Left lung (tissue), 10 donors: Measurements from ENCODE around the gene NKD2. TPM values are rescaled to one million over a fixed set of nuclear protein-coding genes. Genes with fewer than 3 reads are reported as not detected.

Experiments
- ATAC-seq: fragments of 200-7000 bp; cut with Tn5 transposase; one replicate; pipeline ENCODE4 v1.9.1; 2020; ENCODE audit warnings: moderate library complexity
- DNase-seq, 4 donors: peaks; one replicate each; pipeline ENCODE4 v3.0.0-alpha.2; 2013 to 2020
- H3K27ac ChIP-seq, 2 donors: fragments of 200-600 bp; sonication (generic) in 1 of 2; one replicate each; pipeline versions ENCODE4 v1.5.0 to v1.8.0; 2020 to 2021
- H3K27me3 ChIP-seq, 2 donors: fragments of 200-600 bp; sonication (generic) in 1 of 2; one replicate each; pipeline versions ENCODE4 v1.5.0 to v1.8.0; 2020 to 2021
- H3K36me3 ChIP-seq, 2 donors: fragments of 200-600 bp; sonication (generic) in 1 of 2; one replicate each; pipeline versions ENCODE4 v1.5.0 to v1.8.0; 2020 to 2021
- H3K4me1 ChIP-seq, 2 donors: fragments of 200-600 bp; one replicate each; pipeline ENCODE4 v1.8.0; 2021
- H3K4me3 ChIP-seq, 2 donors: fragments of 200-600 bp; sonication (generic) in 1 of 2; one replicate each; pipeline versions ENCODE4 v1.5.0 to v1.8.0; 2020 to 2021; ENCODE audit warnings: mild to moderate bottlenecking in 1 of 2
- H3K9me3 ChIP-seq, 2 donors: fragments of 200-600 bp; sonication (generic) in 1 of 2; one replicate each; pipeline versions ENCODE4 v1.5.0 to v1.8.0; 2020 to 2021
- CTCF ChIP-seq, 2 donors: fragments of 200-600 bp; sonication (generic) in 1 of 2; IDR thresholded peaks; one replicate each; pipeline versions ENCODE4 v1.5.0 to v1.8.0; 2021; ENCODE audit warnings: antibody characterized with exemption in 2 of 2
- intact Hi-C, 2 donors: fragments of 100-400 bp; cut with DNase I; formaldehyde crosslinking; loops; one replicate each; pipeline versions ENCODE4 v1.11.2 to v1.14.2; 2022
- polyA plus RNA-seq, 6 donors: library from polyadenylated mRNA; unstranded; fragments of 120-200 nt; gene quantifications; one replicate each; pipeline ENCODE4 v1.2.1, GENCODE V29; 2013; ENCODE audit not compliant: insufficient read length in 6 of 6
- total RNA-seq, 2 donors: library from RNA; stranded (reverse); fragmentation: NEBNext Ultra II Directional; extraction: Animal tissue kit (Norgen Biotek cat#: 25700); gene quantifications; one replicate each; pipeline ENCODE4 v1.2.1, GENCODE V29; 2021
- donor health status: DM: no; HTN: yes; CAD: no.
- donor health status: DM: no; HTN: no; CAD: no.

The NKD2 gene
- total and polyA plus RNA-seq, 8 donors: 6.3 to 61.5 (median 10.3) TPM

- Histone ChIP-seq H3K9me3 (no peaks in the 10 kb centered on the region), H3K27me3 (peaks cover 0 to 44% of the 10 kb centered on the region in 2 donors), H3K36me3 (no peaks in the 10 kb centered on the region), H3K4me1 (peaks cover 0 to 11% of the 10 kb centered on the region in 2 donors), H3K27ac (peak overlapping the region; percentile 8 to 33), H3K4me3 (no peak overlapping the region)
- ATAC-seq (peak; percentile 46), DNase-seq (peak in 2 of 4 donors; percentile 80 to 93)
- no peak for TF ChIP-seq CTCF (IDR thresholded peaks at IDR 0.05)
- intact Hi-C loops: no loop called here
Observed at GRCh38 chr5:963673-964531, 44.7 kb upstream of the NKD2 start.

GRCh38 chr5:964821-965220 is 43.8 kb upstream of the NKD2 start:
- intact Hi-C loops: no loop called here
- no peaks in the 10 kb centered on the region for H3K9me3 ChIP-seq
- peaks cover 0 to 48% of the 10 kb centered on the region in 2 donors for H3K27me3 ChIP-seq
- no peaks in the 10 kb centered on the region for H3K36me3 ChIP-seq
- no peak overlapping the region for H3K4me3 ChIP-seq
- TF ChIP-seq CTCF (IDR thresholded peaks at IDR 0.05): no peak
- H3K27ac ChIP-seq: peak overlapping the region in 1 of 2 donors; percentile 13
- peaks cover 0 to 11% of the 10 kb centered on the region in 2 donors for H3K4me1 ChIP-seq
- ATAC-seq (no peak), DNase-seq (no peak)

DNA sequence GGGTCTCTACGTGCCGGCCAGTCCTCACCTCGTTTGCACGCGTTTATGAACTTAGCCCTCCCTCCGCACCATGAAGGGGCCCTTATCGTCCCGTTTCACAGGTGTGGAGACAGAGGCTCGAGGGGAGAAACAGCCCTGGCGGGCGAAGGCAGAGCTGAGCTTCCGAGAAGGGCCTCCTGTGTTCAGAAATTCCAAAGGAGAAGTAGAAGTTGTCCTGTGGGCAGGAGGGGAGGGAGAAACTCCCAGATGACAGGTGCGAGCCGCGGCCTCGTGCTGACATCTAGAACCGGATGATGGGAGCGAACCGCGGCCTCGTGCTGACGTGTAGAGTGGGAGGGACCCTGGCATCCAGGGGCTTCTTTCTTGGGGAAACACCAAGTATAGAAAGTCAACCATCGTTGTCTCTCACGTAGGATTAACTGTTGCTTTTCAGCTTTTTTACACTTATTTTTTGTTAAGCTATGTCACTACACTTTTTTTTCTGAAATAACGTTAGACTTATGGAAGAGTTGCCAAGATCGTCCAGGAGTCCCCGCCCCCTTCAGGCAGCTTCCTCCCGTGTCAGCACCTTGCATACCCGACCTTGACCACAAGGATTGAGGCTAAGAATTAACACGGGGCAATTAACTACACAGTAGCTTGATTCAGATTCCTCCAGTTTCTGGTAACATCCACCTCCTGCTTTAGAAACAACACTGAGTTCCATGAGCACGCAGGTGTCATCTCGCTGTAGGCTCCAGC is 42.8 kb upstream of the NKD2 start:
- intact Hi-C loops: no loop called here
- no peaks in the 10 kb centered on the region for H3K36me3 ChIP-seq
- H3K9me3 ChIP-seq: no peaks in the 10 kb centered on the region
- no peak overlapping the region for H3K27ac ChIP-seq
- peaks cover 0 to 48% of the 10 kb centered on the region in 2 donors for H3K27me3 ChIP-seq
- ATAC-seq (no peak), DNase-seq (no peak)
- H3K4me1 ChIP-seq: peaks cover 0 to 11% of the 10 kb centered on the region in 2 donors
- TF ChIP-seq CTCF (IDR thresholded peaks at IDR 0.05): no peak
- no peak overlapping the region for H3K4me3 ChIP-seq

DNA sequence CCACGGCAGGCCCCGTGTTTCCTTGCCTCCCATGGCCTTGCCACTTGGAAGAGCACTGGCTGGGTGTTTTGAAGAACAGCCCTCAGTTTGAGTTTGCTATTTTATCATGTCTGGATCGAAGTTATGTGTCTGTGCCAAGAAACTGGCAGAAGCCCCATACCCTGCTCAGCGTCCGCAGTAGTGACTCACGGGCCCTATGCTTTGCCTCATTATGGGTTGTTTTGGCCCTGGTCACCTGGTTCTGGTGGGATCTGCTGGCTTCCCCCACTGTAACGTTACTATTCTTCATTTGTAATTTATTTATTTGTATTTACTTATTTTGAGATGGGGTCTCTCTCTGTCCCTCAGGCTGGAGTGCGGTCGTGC is 42.3 kb upstream of the NKD2 start:
- intact Hi-C loops: no loop called here
- DNase-seq (no peak), ATAC-seq (no peak)
- no peak for TF ChIP-seq CTCF (IDR thresholded peaks at IDR 0.05)
- H3K27me3 ChIP-seq: peaks cover 0 to 43% of the 10 kb centered on the region in 2 donors
- no peaks in the 10 kb centered on the region for H3K9me3 ChIP-seq
- H3K4me1 ChIP-seq: peaks cover 0 to 11% of the 10 kb centered on the region in 2 donors
- H3K36me3 ChIP-seq: no peaks in the 10 kb centered on the region
- H3K27ac ChIP-seq: no peak overlapping the region
- H3K4me3 ChIP-seq: no peak overlapping the region

- H3K4me3 ChIP-seq: no peak overlapping the region
- intact Hi-C loops: no loop called here
- DNase-seq: no peak
- H3K27me3 ChIP-seq: peaks cover 0 to 37% of the 10 kb centered on the region in 2 donors
- no peak for TF ChIP-seq CTCF (IDR thresholded peaks at IDR 0.05)
- no peaks in the 10 kb centered on the region for H3K36me3 ChIP-seq
- ATAC-seq: no peak
- H3K4me1 ChIP-seq: peaks cover 0 to 11% of the 10 kb centered on the region in 2 donors
- no peaks in the 10 kb centered on the region for H3K9me3 ChIP-seq
- no peak overlapping the region for H3K27ac ChIP-seq
Observed at GRCh38 chr5:966941-967340, 41.7 kb upstream of the NKD2 start.
